Liver (tissue), 3 donors: ENCODE results near the gene AMIGO1.

Source experiments
- ATF3 ChIP-seq: IDR thresholded peaks from 2 replicates; pipeline ENCODE4 v1.6.1; 2016; ENCODE audit warnings: antibody characterized with exemption
- CTCF ChIP-seq: fragments of 150-350 bp; IDR thresholded peaks from 2 replicates; pipeline ENCODE4 v1.5.1; 2017; ENCODE audit warnings: improper control_type of control experiment, low read depth, low read length; ENCODE audit not compliant: missing input control
- EGR1 ChIP-seq, 2 donors: IDR thresholded peaks; 2 replicates each; pipeline ENCODE4 v1.6.1; 2016 to 2018; ENCODE audit warnings: antibody characterized with exemption in 2 of 2, low read depth in 2 of 2
- GABPA ChIP-seq, 2 donors: IDR thresholded peaks in 1 of 2; conservative IDR thresholded peaks in 1 of 2; 2 replicates each; pipeline ENCODE4 v1.6.1; 2016; ENCODE audit warnings: antibody characterized with exemption in 2 of 2, mild to moderate bottlenecking in 1 of 2, moderate library complexity in 1 of 2
- MAX ChIP-seq: IDR thresholded peaks from 2 replicates; pipeline ENCODE4 v1.6.1; 2016; ENCODE audit warnings: antibody characterized with exemption
- REST ChIP-seq: IDR thresholded peaks from 2 replicates; pipeline ENCODE4 v1.6.1; 2016; ENCODE audit warnings: antibody characterized with exemption, mild to moderate bottlenecking
- SP1 ChIP-seq: IDR thresholded peaks from 2 replicates; pipeline ENCODE4 v1.6.1; 2018; ENCODE audit warnings: antibody characterized with exemption, mild to moderate bottlenecking
- TAF1 ChIP-seq: conservative IDR thresholded peaks from 2 replicates; pipeline ENCODE4 v1.6.1; 2016; ENCODE audit warnings: antibody characterized with exemption, mild to moderate bottlenecking
- YY1 ChIP-seq: IDR thresholded peaks from 2 replicates; pipeline ENCODE4 v1.6.1; 2016; ENCODE audit warnings: antibody characterized with exemption, mild to moderate bottlenecking
- donor health status: healthy.
- donor health status: healthy.

GRCh38 chr1:109513110-109513710 lies 3.7 kb upstream of the AMIGO1 start:
- no peak for TF ChIP-seq CTCF
- TF ChIP-seq REST, result no peak
- TF ChIP-seq MAX, result no peak
- no peak for TF ChIP-seq EGR1 (IDR thresholded peaks at IDR 0.05; ENCODE audit: low read depth in 2 of 2)
- no peak for TF ChIP-seq SP1
- TF ChIP-seq TAF1, result no peak
- TF ChIP-seq GABPA (IDR thresholded peaks at IDR 0.05 in 1 of 2, conservative IDR thresholded peaks at IDR 0.05 in 1 of 2), result no peak
- TF ChIP-seq ATF3, result no peak
- TF ChIP-seq YY1, result no peak
